HCT116 (cell line): ENCODE results near the gene FREM3. TPM values are rescaled to one million over a fixed set of nuclear protein-coding genes. Genes with fewer than 3 reads are reported as not detected.
A peak's percentile ranks its signal among the peaks of the same experiment; 100 is the strongest.
"Not testable (repeated sequence)": the region's sequence is repeated elsewhere in the genome, so short reads cannot be mapped to it uniquely, and the experiment has no call there.

Source experiments
- ATAC-seq: fragments of 200-7000 bp; cut with Tn5 transposase; 2 replicates; pipeline ENCODE4 v1.9.1; 2020; ENCODE audit warnings: mild to moderate bottlenecking, moderate library complexity
- BruUV-seq: library from RNA; stranded (reverse); fragments of 400-500 nt; replicated peaks from 2 replicates; lab custom pipeline; 2021; lab: Mats Ljungman, UMichigan
- CTCF ChIA-PET: fragments of 300-600 bp; sonication (Branson Sonifier 250); formaldehyde crosslinking; loops from one replicate; lab custom pipeline; 2021; ENCODE audit warnings: antibody characterized with exemption; lab: Charles Lee
- POLR2A ChIA-PET: fragments of 300-600, 350-600 bp; sonication (Branson Sonifier 250); formaldehyde crosslinking; loops from one replicate; lab custom pipeline; 2021; ENCODE audit warnings: antibody characterized with exemption; lab: Charles Lee
- RAD21 ChIA-PET, 2 experiments: fragments of 300-600 bp; sonication (Branson Sonifier 250); formaldehyde crosslinking; loops; one replicate each; lab custom pipeline; 2023; ENCODE audit warnings: low total read pairs in 2 of 2; ENCODE audit not compliant: uncharacterized antibody in 2 of 2, unreplicated experiment in 2 of 2, low non-redundant PET in 1 of 2; lab: Charles Lee
- DNase-seq: peaks from one replicate; pipeline ENCODE4 v3.0.0-alpha.2; 2010; ENCODE audit warnings: low read depth, low spot score
- H2AFZ ChIP-seq: fragments of 200-600 bp; shearing (Covaris generic), sonication (generic); 2 replicates; pipeline ENCODE4 v1.6.1; 2017; ENCODE audit warnings: low read depth, mixed run types, mixed read lengths, antibody characterized with exemption, low read length; ENCODE audit not compliant: poor library complexity, severe bottlenecking
- H3K27ac ChIP-seq: 2 replicates; pipeline ENCODE4 v1.5.1; 2012; ENCODE audit warnings: low read depth, low read length
- H3K27me3 ChIP-seq: fragments of 200-600 bp; sonication (generic); 2 replicates; pipeline ENCODE4 v1.6.1; 2016; ENCODE audit warnings: mixed run types, low read length, mixed read lengths; ENCODE audit not compliant: insufficient read depth
- H3K36me3 ChIP-seq, 2 experiments: fragments of 200-500 bp in 1 of 2; fragments of 200-600 bp in 1 of 2; sonication (Bioruptor generic) in 1 of 2; sonication (generic) in 1 of 2; 2 replicates each; pipeline versions ENCODE4 v1.5.1 to v1.6.1; 2014 to 2016; ENCODE audit warnings: low read length in 2 of 2, inconsistent platforms in 1 of 2, mixed read lengths in 1 of 2, mixed run types in 1 of 2; ENCODE audit not compliant: insufficient read depth in 2 of 2, control insufficient read depth in 1 of 2
- H3K4me1 ChIP-seq, 2 experiments: fragments of 200-600 bp in 1 of 2; sonication (generic) in 1 of 2; 2 replicates each; pipeline versions ENCODE4 v1.5.1 to v1.6.1; 2012 to 2017; ENCODE audit warnings: low read length in 2 of 2, inconsistent platforms in 1 of 2, mild to moderate bottlenecking in 1 of 2, mixed read lengths in 1 of 2, mixed run types in 1 of 2, moderate library complexity in 1 of 2; ENCODE audit not compliant: insufficient read depth in 2 of 2, control insufficient read depth in 1 of 2
- H3K4me2 ChIP-seq: fragments of 200-600 bp; sonication (generic); 2 replicates; pipeline ENCODE4 v1.6.1; 2017; ENCODE audit warnings: mixed run types, low read length, mixed read lengths
- H3K4me3 ChIP-seq, 2 experiments: fragments of 200-600 bp in 1 of 2; sonication (generic) in 1 of 2; replicated peaks in 1 of 2; 2 replicates each; pipeline ENCODE4 v1.5.1; 2011 to 2016; ENCODE audit warnings: low read length in 2 of 2, control low read depth in 1 of 2, low read depth in 1 of 2, mild to moderate bottlenecking in 1 of 2, mixed read lengths in 1 of 2, mixed run types in 1 of 2
- H3K79me2 ChIP-seq: fragments of 200-600 bp; sonication (generic); 2 replicates; pipeline ENCODE4 v1.6.1; 2017; ENCODE audit warnings: mild to moderate bottlenecking, mixed run types, low read length, moderate library complexity, mixed read lengths; ENCODE audit not compliant: insufficient read depth
- H3K9ac ChIP-seq: fragments of 200-600 bp; sonication (generic); 2 replicates; pipeline ENCODE4 v1.6.1; 2016; ENCODE audit warnings: low read length, mixed read lengths
- H3K9me2 ChIP-seq: fragments of 200-600 bp; sonication (generic), shearing (Covaris generic); 2 replicates; pipeline ENCODE4 v1.6.1; 2017; ENCODE audit warnings: mixed run types, mild to moderate bottlenecking, moderate library complexity; ENCODE audit not compliant: insufficient read depth
- H3K9me3 ChIP-seq, 2 experiments: fragments of 200-500 bp in 1 of 2; fragments of 200-600 bp in 1 of 2; sonication (Bioruptor generic) in 1 of 2; sonication (generic) in 1 of 2; 2 replicates each; pipeline ENCODE4 v1.6.1; 2014 to 2017; ENCODE audit warnings: low read length in 2 of 2, mixed read lengths in 2 of 2, inconsistent platforms in 1 of 2, low read depth in 1 of 2, mild to moderate bottlenecking in 1 of 2, mixed run types in 1 of 2, moderate library complexity in 1 of 2; ENCODE audit not compliant: control insufficient read depth in 1 of 2, insufficient read depth in 1 of 2
- H4K20me1 ChIP-seq: fragments of 200-600 bp; sonication (generic), shearing (Covaris generic); 2 replicates; pipeline ENCODE4 v1.6.1; 2017; ENCODE audit warnings: mixed run types, mild to moderate bottlenecking, moderate library complexity; ENCODE audit not compliant: insufficient read depth
- CTCF ChIP-seq, 3 experiments: fragments of 200-600 bp in 1 of 3; sonication (generic) in 1 of 3; IDR thresholded peaks in 2 of 3; conservative IDR thresholded peaks in 1 of 3; 2 replicates each; pipeline ENCODE4 v1.5.1; 2012 to 2017; ENCODE audit warnings: low read depth in 2 of 3, low read length in 2 of 3, antibody characterized with exemption in 1 of 3, borderline replicate concordance in 1 of 3, control low read depth in 1 of 3, mild to moderate bottlenecking in 1 of 3, mixed read lengths in 1 of 3, mixed run types in 1 of 3, moderate library complexity in 1 of 3; ENCODE audit not compliant: insufficient read depth in 1 of 3
- EGR1 ChIP-seq: IDR thresholded peaks from 2 replicates; pipeline ENCODE4 v1.6.1; 2012; ENCODE audit warnings: low read depth
- ELF1 ChIP-seq: IDR thresholded peaks from 2 replicates; pipeline ENCODE4 v1.6.1; 2012; ENCODE audit warnings: low read depth, borderline replicate concordance
- JUND ChIP-seq: IDR thresholded peaks from 2 replicates; pipeline ENCODE4 v1.6.1; 2012
- POLR2AphosphoS5 ChIP-seq: IDR thresholded peaks from 2 replicates; pipeline ENCODE4 v1.6.1; 2011; ENCODE audit warnings: mild to moderate bottlenecking, low read depth, low read length, moderate library complexity
- RAD21 ChIP-seq: IDR thresholded peaks from 2 replicates; pipeline ENCODE4 v1.6.1; 2012; ENCODE audit warnings: low read depth, mild to moderate bottlenecking
- SP1 ChIP-seq: IDR thresholded peaks from 2 replicates; pipeline ENCODE4 v1.6.1; 2012; ENCODE audit warnings: low read depth
- YY1 ChIP-seq: IDR thresholded peaks from 2 replicates; pipeline ENCODE4 v1.6.1; 2011; ENCODE audit warnings: low read length, low read depth, moderate library complexity, mild to moderate bottlenecking; ENCODE audit not compliant: insufficient replicate concordance; ENCODE audit errors: extremely low read depth
- ZNF274 ChIP-seq: fragments of 200-500 bp; sonication (Bioruptor generic); IDR thresholded peaks from 2 replicates; pipeline ENCODE4 v1.6.1; 2014; ENCODE audit warnings: mild to moderate bottlenecking, low read depth, low read length, inconsistent platforms
- intact Hi-C: fragments of 100-400 bp; cut with micrococcal nuclease; formaldehyde crosslinking; loops from 2 replicates; pipeline ENCODE4 v1.10.0; 2022
- total RNA-seq: library from RNA; stranded (reverse); gene quantifications from one replicate; pipeline ENCODE4 v1.2.1, GENCODE V29; 2021; ENCODE audit not compliant: unreplicated experiment
- TF ChIP-seq, protein P1 (sequence below): IDR thresholded peaks from 2 replicates; pipeline ENCODE4 v1.6.1; 2011; ENCODE audit warnings: mild to moderate bottlenecking, low read length, moderate library complexity; ENCODE audit not compliant: insufficient replicate concordance; ENCODE audit errors: extremely low read depth

FREM3 gene
- total RNA-seq, 1 experiment from 2014 or later, result not detected

GRCh38 chr4:143531380-143531779 is 169.1 kb downstream of the FREM3 start:
- TF ChIP-seq CTCF (IDR thresholded peaks at IDR 0.05 in 2 of 3, conservative IDR thresholded peaks at IDR 0.05 in 1 of 3; ENCODE audit: borderline replicate concordance in 1 of 3, insufficient read depth in 1 of 3, low read depth in 2 of 3, low read length in 2 of 3) (peak in 2 of 3 experiments; percentile 26 to 57; a peak in 3 of 6 replicates), EGR1 (no peak), YY1 (no peak), SP1 (no peak), JUND (no peak), ZNF274 (no peak), ELF1 (no peak), POLR2AphosphoS5 (no peak), RAD21 (peak; percentile 30)
- TF ChIP-seq, protein P1, sequence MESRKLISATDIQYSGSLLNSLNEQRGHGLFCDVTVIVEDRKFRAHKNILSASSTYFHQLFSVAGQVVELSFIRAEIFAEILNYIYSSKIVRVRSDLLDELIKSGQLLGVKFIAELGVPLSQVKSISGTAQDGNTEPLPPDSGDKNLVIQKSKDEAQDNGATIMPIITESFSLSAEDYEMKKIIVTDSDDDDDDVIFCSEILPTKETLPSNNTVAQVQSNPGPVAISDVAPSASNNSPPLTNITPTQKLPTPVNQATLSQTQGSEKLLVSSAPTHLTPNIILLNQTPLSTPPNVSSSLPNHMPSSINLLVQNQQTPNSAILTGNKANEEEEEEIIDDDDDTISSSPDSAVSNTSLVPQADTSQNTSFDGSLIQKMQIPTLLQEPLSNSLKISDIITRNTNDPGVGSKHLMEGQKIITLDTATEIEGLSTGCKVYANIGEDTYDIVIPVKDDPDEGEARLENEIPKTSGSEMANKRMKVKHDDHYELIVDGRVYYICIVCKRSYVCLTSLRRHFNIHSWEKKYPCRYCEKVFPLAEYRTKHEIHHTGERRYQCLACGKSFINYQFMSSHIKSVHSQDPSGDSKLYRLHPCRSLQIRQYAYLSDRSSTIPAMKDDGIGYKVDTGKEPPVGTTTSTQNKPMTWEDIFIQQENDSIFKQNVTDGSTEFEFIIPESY, result no peak
- ChIA-PET CTCF (interaction anchor here (0.8 to 1.4 kb wide), 2 partner anchors 15 to 50 kb away, joined by 3 read pairs; no protein-coding TSS in a partner anchor), RAD21 (no interaction called here), POLR2A (no interaction called here)
- no peak for DNase-seq
- BruUV-seq, result TSS peak; percentile 6
- Histone ChIP-seq H3K4me1 (no peaks in the 10 kb centered on the region), H3K9me3 (no peaks in the 10 kb centered on the region), H4K20me1 (peaks cover 4% of the 10 kb centered on the region; the same call in 1 of the 2 replicates), H3K36me3 (peaks cover 59 to 61% of the 10 kb centered on the region in 2 experiments), H2AFZ (no peak overlapping the region), H3K27me3 (no peaks in the 10 kb centered on the region), H3K79me2 (peaks cover 68% of the 10 kb centered on the region), H3K4me2 (no peak overlapping the region), H3K9ac (no peak overlapping the region), H3K4me3 (no peak overlapping the region), H3K27ac (no peak overlapping the region), H3K9me2 (no peaks in the 10 kb centered on the region)
- peak; percentile 60; the same call in 1 of the 2 replicates for ATAC-seq
- intact Hi-C loops, result no loop called here

- H3K9ac ChIP-seq, POLR2A ChIA-PET, H2AFZ ChIP-seq, H3K4me1 ChIP-seq, DNase-seq, H3K4me3 ChIP-seq, H3K4me2 ChIP-seq, intact Hi-C loops, CTCF ChIA-PET, BruUV-seq, H3K9me3 ChIP-seq, H3K27me3 ChIP-seq, RAD21 ChIA-PET, ATAC-seq, H4K20me1 ChIP-seq, H3K27ac ChIP-seq, H3K9me2 ChIP-seq: not testable (repeated sequence)
- Histone ChIP-seq H3K79me2 (peaks cover 81% of the 10 kb centered on the region), H3K36me3 (peaks cover 44 to 70% of the 10 kb centered on the region in 2 experiments)
Observed at GRCh38 chr4:143528046-143528445, 172.4 kb downstream of the FREM3 start.
